Ishikawa (cell line): ENCODE results near the gene ARID5B.

Experiments
- CEBPB ChIP-seq: IDR thresholded peaks from 2 replicates; pipeline ENCODE4 v1.6.1; 2012
- CREB1 ChIP-seq: IDR thresholded peaks from 2 replicates; pipeline ENCODE4 v1.6.1; 2012; ENCODE audit warnings: low read depth
- EP300 ChIP-seq: IDR thresholded peaks from 2 replicates; pipeline ENCODE4 v1.6.1; 2012; ENCODE audit warnings: borderline replicate concordance
- FOXM1 ChIP-seq: IDR thresholded peaks from 2 replicates; pipeline ENCODE4 v1.6.1; 2012; ENCODE audit warnings: low read depth, borderline replicate concordance
- MAX ChIP-seq: IDR thresholded peaks from 2 replicates; pipeline ENCODE4 v1.6.1; 2012
- NFIC ChIP-seq: IDR thresholded peaks from 2 replicates; pipeline ENCODE4 v1.6.1; 2012
- RAD21 ChIP-seq: IDR thresholded peaks from 2 replicates; pipeline ENCODE4 v1.6.1; 2012; ENCODE audit warnings: low read depth
- REST ChIP-seq: IDR thresholded peaks from 2 replicates; pipeline ENCODE4 v1.6.1; 2012; ENCODE audit warnings: low read depth, mild to moderate bottlenecking
- TAF1 ChIP-seq: IDR thresholded peaks from 2 replicates; pipeline ENCODE4 v1.6.1; 2012; ENCODE audit warnings: low read depth, mild to moderate bottlenecking
- TCF12 ChIP-seq: IDR thresholded peaks from 2 replicates; pipeline ENCODE4 v1.6.1; 2012; ENCODE audit warnings: low read depth
- TEAD4 ChIP-seq: IDR thresholded peaks from 2 replicates; pipeline ENCODE4 v1.6.1; 2012
- USF1 ChIP-seq: IDR thresholded peaks from 2 replicates; pipeline ENCODE4 v1.6.1; 2012
- YY1 ChIP-seq: IDR thresholded peaks from 2 replicates; pipeline ENCODE4 v1.6.1; 2012; ENCODE audit warnings: low read depth

- TF ChIP-seq EP300: no peak
- TF ChIP-seq YY1: no peak
- no peak for TF ChIP-seq FOXM1
- TF ChIP-seq TEAD4: no peak
- TF ChIP-seq CEBPB: no peak
- TF ChIP-seq NFIC: no peak
- TF ChIP-seq MAX: no peak
- no peak for TF ChIP-seq TAF1
- no peak for TF ChIP-seq CREB1
- no peak for TF ChIP-seq RAD21
- TF ChIP-seq REST: no peak
- no peak for TF ChIP-seq USF1
- TF ChIP-seq TCF12: no peak
Observed at GRCh38 chr10:62029401-62029800, 127.9 kb downstream of the ARID5B start.
